Neural cell (in vitro differentiated cells): ENCODE measurements around the gene KDM4B. TPM values are rescaled to one million over a fixed set of nuclear protein-coding genes. Genes with fewer than 3 reads are reported as not detected.

Experiments used
- H2AFZ ChIP-seq: fragments of 200-600, 300-800 bp; sonication (generic), shearing (Covaris generic); 2 replicates; pipeline ENCODE4 v1.6.0; 2014; ENCODE audit warnings: low read depth, mild to moderate bottlenecking, antibody characterized with exemption, low read length, moderate library complexity
- H3F3A ChIP-seq: fragments of 200-600 bp; shearing (Covaris generic); 2 replicates; pipeline ENCODE4 v1.6.1; 2016; ENCODE audit warnings: mild to moderate bottlenecking, moderate library complexity, mixed read lengths, antibody characterized with exemption, low read length; ENCODE audit not compliant: insufficient read depth, poor library complexity, severe bottlenecking
- H3K27ac ChIP-seq: fragments of 200-600, 300-800 bp; sonication (generic), shearing (Covaris generic); 2 replicates; pipeline ENCODE4 v1.5.1; 2014; ENCODE audit warnings: mild to moderate bottlenecking, low read length, moderate library complexity
- H3K27me3 ChIP-seq: fragments of 300-800, 200-600 bp; sonication (generic), shearing (Covaris generic); 2 replicates; pipeline ENCODE4 v1.6.0; 2014; ENCODE audit warnings: mild to moderate bottlenecking, low read depth, low read length, moderate library complexity; ENCODE audit not compliant: insufficient read depth
- H3K36me3 ChIP-seq: fragments of 300-800, 200-600 bp; sonication (generic), shearing (Covaris generic); 2 replicates; pipeline ENCODE4 v1.5.1; 2014; ENCODE audit warnings: mild to moderate bottlenecking, antibody characterized with exemption, low read length, moderate library complexity; ENCODE audit not compliant: insufficient read depth
- H3K4me2 ChIP-seq: fragments of 300-800, 200-600 bp; sonication (generic), shearing (Covaris generic); 2 replicates; pipeline ENCODE4 v1.6.0; 2014; ENCODE audit warnings: mild to moderate bottlenecking, low read length
- H3K4me3 ChIP-seq: fragments of 300-800, 200-600 bp; sonication (generic), shearing (Covaris generic); 2 replicates; pipeline ENCODE4 v1.5.1; 2014; ENCODE audit warnings: mild to moderate bottlenecking, low read length, moderate library complexity
- H3K79me2 ChIP-seq: fragments of 200-600 bp; shearing (Covaris generic); replicated peaks from 2 replicates; pipeline ENCODE4 v1.6.0; 2014; ENCODE audit warnings: mild to moderate bottlenecking, low read length, moderate library complexity; ENCODE audit not compliant: insufficient read depth
- H3K9ac ChIP-seq: fragments of 300-800, 200-600 bp; sonication (generic), shearing (Covaris generic); 2 replicates; pipeline ENCODE4 v1.6.1; 2016; ENCODE audit warnings: mild to moderate bottlenecking, low read length, mixed read lengths
- H3K9me2 ChIP-seq: fragments of 200-600 bp; shearing (Covaris generic); 2 replicates; pipeline ENCODE4 v1.6.1; 2016; ENCODE audit warnings: mild to moderate bottlenecking, low read length, mixed read lengths; ENCODE audit not compliant: insufficient read depth
- H3K9me3 ChIP-seq: fragments of 200-600, 300-800 bp; sonication (generic), shearing (Covaris generic); 2 replicates; pipeline ENCODE4 v1.6.1; 2016; ENCODE audit warnings: mild to moderate bottlenecking, mixed run types, low read length, moderate library complexity, mixed read lengths
- H4K20me1 ChIP-seq: fragments of 200-600 bp; shearing (Covaris generic); 2 replicates; pipeline ENCODE4 v1.6.1; 2016; ENCODE audit warnings: mild to moderate bottlenecking, mixed run types; ENCODE audit not compliant: insufficient read depth
- CTCF ChIP-seq: fragments of 450-650 bp; IDR thresholded peaks from 2 replicates; pipeline ENCODE4 v1.5.1; 2014; ENCODE audit warnings: antibody characterized with exemption, mild to moderate bottlenecking, moderate library complexity; ENCODE audit not compliant: poor library complexity, severe bottlenecking
- EP300 ChIP-seq: fragments of 450-650 bp; conservative IDR thresholded peaks from 2 replicates; pipeline ENCODE4 v1.6.1; 2014; ENCODE audit warnings: antibody characterized with exemption, mild to moderate bottlenecking, moderate library complexity; ENCODE audit not compliant: poor library complexity, severe bottlenecking
- EZH2 ChIP-seq: fragments of 200-600, 300-800 bp; shearing (Covaris generic), sonication (generic); IDR thresholded peaks from 2 replicates; pipeline ENCODE4 v1.6.1; 2014; ENCODE audit warnings: antibody characterized with exemption, low read length, borderline replicate concordance, mild to moderate bottlenecking; ENCODE audit not compliant: insufficient read depth, poor library complexity, severe bottlenecking
- MXI1 ChIP-seq: fragments of 450-650 bp; conservative IDR thresholded peaks from 2 replicates; pipeline ENCODE4 v1.6.1; 2014; ENCODE audit warnings: antibody characterized with exemption, mild to moderate bottlenecking; ENCODE audit not compliant: poor library complexity, severe bottlenecking
- POLR2AphosphoS5 ChIP-seq: IDR thresholded peaks from 2 replicates; pipeline ENCODE4 v1.6.1; 2012
- RAD21 ChIP-seq: fragments of 450-650 bp; conservative IDR thresholded peaks from 2 replicates; pipeline ENCODE4 v1.6.1; 2014; ENCODE audit warnings: antibody characterized with exemption, mild to moderate bottlenecking, moderate library complexity
- REST ChIP-seq: IDR thresholded peaks from 2 replicates; pipeline ENCODE4 v1.6.1; 2012; ENCODE audit warnings: borderline replicate concordance
- SMC3 ChIP-seq: fragments of 450-650 bp; conservative IDR thresholded peaks from 2 replicates; pipeline ENCODE4 v1.6.1; 2014; ENCODE audit warnings: antibody characterized with exemption, mild to moderate bottlenecking, moderate library complexity; ENCODE audit not compliant: poor library complexity
- TAF1 ChIP-seq: IDR thresholded peaks from 2 replicates; pipeline ENCODE4 v1.6.1; 2012; ENCODE audit warnings: low read depth
- polyA plus RNA-seq: library from polyadenylated mRNA; depleted of rRNA; stranded (reverse); fragments of >200 nt; gene quantifications from 2 replicates; pipeline ENCODE4 v1.2.3, GENCODE V29; 2014

Gene KDM4B
- polyA plus RNA-seq, 1 donor from 2014 or later: 19.1 TPM

- Histone ChIP-seq H3K36me3 (no peaks in the 10 kb centered on the region), H3K27ac (no peak overlapping the region), H2AFZ (no peak overlapping the region), H3K9me3 (no peaks in the 10 kb centered on the region), H3F3A (no peaks in the 10 kb centered on the region), H3K27me3 (no peaks in the 10 kb centered on the region), H3K4me2 (no peak overlapping the region), H4K20me1 (no peaks in the 10 kb centered on the region), H3K9me2 (no peaks in the 10 kb centered on the region), H3K9ac (no peak overlapping the region), H3K4me3 (no peak overlapping the region), H3K79me2 (peaks cover 65% of the 10 kb centered on the region)
- TF ChIP-seq CTCF (no peak), REST (no peak), EZH2 (no peak), SMC3 (no peak), TAF1 (no peak)
Observed at GRCh38 chr19:4991538-4991937, 22.6 kb downstream of the KDM4B start.

- Histone ChIP-seq H2AFZ (no peak overlapping the region), H3K4me3 (no peak overlapping the region), H3K9me2 (no peaks in the 10 kb centered on the region), H3K9ac (no peak overlapping the region), H3K36me3 (peaks cover 4% of the 10 kb centered on the region), H3K9me3 (no peaks in the 10 kb centered on the region), H3F3A (no peaks in the 10 kb centered on the region), H3K79me2 (peaks cover 68% of the 10 kb centered on the region), H3K27me3 (no peaks in the 10 kb centered on the region), H4K20me1 (no peaks in the 10 kb centered on the region), H3K27ac (no peak overlapping the region), H3K4me2 (no peak overlapping the region)
- TF ChIP-seq RAD21 (no peak), MXI1 (no peak), EP300 (no peak), SMC3 (no peak), POLR2AphosphoS5 (no peak), CTCF (no peak), REST (no peak), EZH2 (no peak), TAF1 (no peak)
Observed at GRCh38 chr19:4991996-4992698, 23.2 kb downstream of the KDM4B start.
